ENCODE measurements around the gene SRL. TPM values are rescaled to one million over a fixed set of nuclear protein-coding genes. Genes with fewer than 3 reads are reported as not detected.

Gene SRL
- total and polyA plus RNA-seq, 2 experiments from 2014 or later: not detected

- Histone ChIP-seq H3F3A (replicated peaks; ENCODE audit: low read depth) (peaks cover 3% of the 10 kb centered on the region; the same call in 1 of the 2 replicates), H4K20me1 (replicated peaks; ENCODE audit: insufficient read depth) (no peaks in the 10 kb centered on the region), H3K9me2 (ENCODE audit: insufficient read depth) (no peaks in the 10 kb centered on the region), H3K4me1 (ENCODE audit: insufficient read depth) (no peaks in the 10 kb centered on the region), H3K4me3 (no peak overlapping the region), H2AFZ (peak overlapping the region; percentile 88), H3K36me3 (ENCODE audit: insufficient read depth) (no peaks in the 10 kb centered on the region), H3K27me3 (ENCODE audit: insufficient read depth) (no peaks in the 10 kb centered on the region), H3K27ac (ENCODE audit: low read depth) (no peak overlapping the region), H3K4me2 (no peak overlapping the region), H3K79me2 (replicated peaks; ENCODE audit: insufficient read depth) (no peaks in the 10 kb centered on the region)
- Mint-ChIP-seq H3K27me3 (ENCODE audit: insufficient read depth, low read depth, poor library complexity) (peaks cover 16% of the 10 kb centered on the region), H3K9me3 (peaks cover 15% of the 10 kb centered on the region), H3K27ac (no peak overlapping the region), H3K4me3 (no peak overlapping the region), H3K36me3 (ENCODE audit: low read depth) (peaks cover 12% of the 10 kb centered on the region), H3K4me1 (peaks cover 16% of the 10 kb centered on the region)
- no peak for DNase-seq (ENCODE audit: low spot score)
- ATAC-seq: peak; percentile 15; the same call in 2 of the 3 replicates
- TF ChIP-seq CREB1 (CRISPR knock-in tag; IDR thresholded peaks at IDR 0.05; ENCODE audit: low read depth) (no peak), JUNB (IDR thresholded peaks at IDR 0.05; ENCODE audit: unreplicated experiment) (no peak), ZNF462 (CRISPR knock-in tag; IDR thresholded peaks at IDR 0.05) (no peak), STAT1 (IDR thresholded peaks at IDR 0.05; ENCODE audit: unreplicated experiment) (no peak), ZNF331 (CRISPR knock-in tag; IDR thresholded peaks at IDR 0.05; ENCODE audit: low read depth) (no peak)
These were observed 2.2 kb downstream of the SRL start for GRCh38 chr16:4239682-4240175.

DNA sequence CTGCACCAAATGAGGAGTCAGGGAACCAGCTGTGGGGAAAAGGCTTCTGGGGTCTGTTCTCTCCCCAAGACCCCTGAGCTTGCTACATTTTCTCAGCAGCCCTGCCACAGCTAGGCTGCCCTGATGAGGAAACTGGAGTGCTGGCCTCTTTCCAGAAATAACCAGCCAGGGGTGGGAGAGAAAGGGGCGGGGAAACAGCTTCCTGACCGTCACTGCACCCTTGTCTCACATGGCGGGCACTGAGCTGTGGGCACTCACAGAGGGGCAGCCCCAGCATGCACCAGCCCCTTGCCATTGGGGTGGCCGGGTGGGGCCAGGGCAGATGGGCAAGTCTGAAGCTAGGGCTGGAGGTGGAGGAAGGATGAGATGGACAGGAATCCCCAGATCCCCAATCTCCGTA, 2.9 kb downstream of the SRL start:
- no peaks in the 10 kb centered on the region for H3K9me2 ChIP-seq (ENCODE audit: insufficient read depth)
- Mint-ChIP-seq H3K27me3 (ENCODE audit: insufficient read depth, low read depth, poor library complexity) (peaks cover 12% of the 10 kb centered on the region), H3K4me1 (peaks cover 16% of the 10 kb centered on the region), H3K9me3 (peaks cover 11% of the 10 kb centered on the region), H3K4me3 (no peak overlapping the region), H3K36me3 (ENCODE audit: low read depth) (peaks cover 7% of the 10 kb centered on the region), H3K27ac (no peak overlapping the region)
- no peaks in the 10 kb centered on the region for H3K36me3 ChIP-seq (ENCODE audit: insufficient read depth)
- no peak overlapping the region for H3K4me2 ChIP-seq
- no peak overlapping the region for H3K4me3 ChIP-seq
- DNase-seq (ENCODE audit: low spot score) (no peak), ATAC-seq (no peak)
- H3K27ac ChIP-seq (ENCODE audit: low read depth): no peak overlapping the region
- peaks cover 3% of the 10 kb centered on the region; the same call in 1 of the 2 replicates for H3F3A ChIP-seq (replicated peaks; ENCODE audit: low read depth)
- H3K4me1 ChIP-seq (ENCODE audit: insufficient read depth): no peaks in the 10 kb centered on the region
- no peaks in the 10 kb centered on the region for H3K27me3 ChIP-seq (ENCODE audit: insufficient read depth)
- H4K20me1 ChIP-seq (replicated peaks; ENCODE audit: insufficient read depth): no peaks in the 10 kb centered on the region
- H2AFZ ChIP-seq: no peak overlapping the region
- no peaks in the 10 kb centered on the region for H3K79me2 ChIP-seq (replicated peaks; ENCODE audit: insufficient read depth)
- TF ChIP-seq ZNF331 (CRISPR knock-in tag; IDR thresholded peaks at IDR 0.05; ENCODE audit: low read depth) (no peak), ZNF462 (CRISPR knock-in tag; IDR thresholded peaks at IDR 0.05) (no peak), EZH2 (IDR thresholded peaks at IDR 0.05; ENCODE audit: low read depth, unreplicated experiment) (no peak), STAT1 (IDR thresholded peaks at IDR 0.05; ENCODE audit: unreplicated experiment) (no peak), JUNB (IDR thresholded peaks at IDR 0.05; ENCODE audit: unreplicated experiment) (no peak)

Measured in GM23338 (cell line).